ENCODE results near the gene EMSY.
"Not testable (repeated sequence)": the region's sequence is repeated elsewhere in the genome, so short reads cannot be mapped to it uniquely, and the experiment has no call there.

The EMSY gene, protein sequence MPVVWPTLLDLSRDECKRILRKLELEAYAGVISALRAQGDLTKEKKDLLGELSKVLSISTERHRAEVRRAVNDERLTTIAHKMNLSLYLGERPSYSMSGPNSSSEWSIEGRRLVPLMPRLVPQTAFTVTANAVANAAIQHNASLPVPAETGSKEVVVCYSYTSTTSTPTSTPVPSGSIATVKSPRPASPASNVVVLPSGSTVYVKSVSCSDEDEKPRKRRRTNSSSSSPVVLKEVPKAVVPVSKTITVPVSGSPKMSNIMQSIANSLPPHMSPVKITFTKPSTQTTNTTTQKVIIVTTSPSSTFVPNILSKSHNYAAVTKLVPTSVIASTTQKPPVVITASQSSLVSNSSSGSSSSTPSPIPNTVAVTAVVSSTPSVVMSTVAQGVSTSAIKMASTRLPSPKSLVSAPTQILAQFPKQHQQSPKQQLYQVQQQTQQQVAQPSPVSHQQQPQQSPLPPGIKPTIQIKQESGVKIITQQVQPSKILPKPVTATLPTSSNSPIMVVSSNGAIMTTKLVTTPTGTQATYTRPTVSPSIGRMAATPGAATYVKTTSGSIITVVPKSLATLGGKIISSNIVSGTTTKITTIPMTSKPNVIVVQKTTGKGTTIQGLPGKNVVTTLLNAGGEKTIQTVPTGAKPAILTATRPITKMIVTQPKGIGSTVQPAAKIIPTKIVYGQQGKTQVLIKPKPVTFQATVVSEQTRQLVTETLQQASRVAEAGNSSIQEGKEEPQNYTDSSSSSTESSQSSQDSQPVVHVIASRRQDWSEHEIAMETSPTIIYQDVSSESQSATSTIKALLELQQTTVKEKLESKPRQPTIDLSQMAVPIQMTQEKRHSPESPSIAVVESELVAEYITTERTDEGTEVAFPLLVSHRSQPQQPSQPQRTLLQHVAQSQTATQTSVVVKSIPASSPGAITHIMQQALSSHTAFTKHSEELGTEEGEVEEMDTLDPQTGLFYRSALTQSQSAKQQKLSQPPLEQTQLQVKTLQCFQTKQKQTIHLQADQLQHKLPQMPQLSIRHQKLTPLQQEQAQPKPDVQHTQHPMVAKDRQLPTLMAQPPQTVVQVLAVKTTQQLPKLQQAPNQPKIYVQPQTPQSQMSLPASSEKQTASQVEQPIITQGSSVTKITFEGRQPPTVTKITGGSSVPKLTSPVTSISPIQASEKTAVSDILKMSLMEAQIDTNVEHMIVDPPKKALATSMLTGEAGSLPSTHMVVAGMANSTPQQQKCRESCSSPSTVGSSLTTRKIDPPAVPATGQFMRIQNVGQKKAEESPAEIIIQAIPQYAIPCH (N-terminal part only)

DNA sequence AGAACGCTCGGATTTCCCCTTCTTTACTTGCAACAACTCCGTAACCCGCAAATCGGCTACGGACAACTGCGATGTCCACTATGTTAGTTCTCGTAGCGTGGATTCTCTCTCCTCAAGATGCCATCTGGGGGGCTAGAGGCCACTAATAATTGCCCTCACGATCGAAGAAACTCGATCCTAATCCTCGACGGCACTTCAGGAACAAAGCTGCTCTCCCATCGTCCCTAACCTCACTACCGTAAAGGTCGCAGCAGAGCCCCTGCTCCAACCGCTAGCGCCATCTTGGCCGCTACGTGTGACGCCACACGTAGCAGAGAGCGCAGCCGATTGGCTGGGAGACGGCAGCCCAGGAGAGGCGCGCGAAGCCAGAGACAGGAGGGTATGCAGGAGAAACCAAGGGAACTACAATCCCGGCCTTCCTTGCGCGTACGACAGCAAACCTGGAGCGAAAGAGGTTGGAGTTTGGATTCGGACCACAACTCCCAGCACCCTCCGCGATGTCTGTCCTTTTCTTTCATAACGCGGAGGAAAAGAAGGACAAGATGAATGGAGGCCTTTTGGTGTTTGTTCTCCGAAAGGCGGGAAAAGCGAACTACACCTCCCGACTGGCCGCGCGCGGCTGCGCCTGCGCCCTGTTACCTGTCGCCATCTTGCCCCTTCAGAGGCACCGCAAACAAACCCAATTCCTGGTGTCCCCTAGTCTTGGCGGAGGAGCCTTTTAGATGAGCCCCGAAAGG is at the start of gene EMSY:
TSS of gene EMSY (plus strand) at position 635 of the 737 bp plus-strand sequence. CDS start 1,921 bp downstream, outside the sequence.
- peak; percentile 99 for DNase-seq

DNA sequence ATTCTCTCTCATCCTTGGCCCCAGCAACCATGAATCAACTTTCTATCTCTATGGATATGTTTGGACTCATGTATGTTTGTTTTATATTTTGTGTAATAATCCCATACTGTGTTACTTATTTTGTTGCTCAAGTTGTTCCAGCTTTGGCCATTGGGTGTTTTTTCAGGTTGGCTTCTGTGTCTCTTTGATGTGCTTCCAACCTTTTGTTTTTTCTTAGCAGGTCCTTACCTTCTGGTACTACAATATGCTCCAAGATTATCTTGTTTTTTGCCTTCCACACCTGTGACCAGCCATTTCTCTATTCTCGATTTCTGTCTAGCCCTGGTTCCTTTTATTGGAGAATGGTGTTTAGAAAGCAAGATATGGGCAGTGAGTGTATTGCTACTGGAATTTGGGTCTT is 49.5 kb upstream of the EMSY start:
- no peak for DNase-seq

DNA sequence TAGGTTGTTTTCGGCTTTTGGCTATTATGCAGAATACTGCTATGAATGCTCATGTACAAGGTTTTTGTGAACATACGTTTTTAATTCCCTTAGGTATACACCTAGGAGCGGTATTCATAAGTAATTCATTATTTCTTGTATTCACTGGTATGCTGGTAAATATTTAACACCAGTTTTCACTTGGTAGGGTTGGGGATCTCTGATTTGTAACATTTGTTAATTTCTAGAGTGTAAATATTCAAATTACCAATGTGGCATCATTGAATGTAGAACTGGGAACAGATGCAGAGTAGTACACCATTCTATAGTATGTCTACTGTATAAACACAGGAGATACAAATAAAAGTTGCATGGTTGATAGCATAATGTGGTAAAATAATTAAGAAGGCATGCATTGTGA is 47.4 kb upstream of the EMSY start:
- DNase-seq, result no peak

DNA sequence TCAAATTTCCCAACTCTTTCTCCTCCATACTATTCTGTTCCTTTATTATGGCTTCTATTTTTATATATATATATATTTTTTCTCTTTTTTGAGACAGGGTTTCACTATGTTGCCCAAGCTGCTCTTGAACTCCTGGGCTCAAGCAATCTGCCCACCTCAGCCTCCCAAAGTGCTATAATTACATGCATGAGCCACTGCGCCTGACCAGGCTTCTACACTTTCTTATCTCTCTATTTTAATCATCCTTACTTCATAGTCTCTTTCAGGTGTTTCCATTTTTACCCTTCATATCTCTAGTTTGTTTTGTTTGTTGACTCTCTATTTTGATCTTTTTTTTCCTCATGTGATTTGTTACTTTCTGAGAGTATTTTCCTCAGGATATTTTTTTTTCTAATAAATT is 43.9 kb upstream of the EMSY start:
- DNase-seq, result no peak

DNA sequence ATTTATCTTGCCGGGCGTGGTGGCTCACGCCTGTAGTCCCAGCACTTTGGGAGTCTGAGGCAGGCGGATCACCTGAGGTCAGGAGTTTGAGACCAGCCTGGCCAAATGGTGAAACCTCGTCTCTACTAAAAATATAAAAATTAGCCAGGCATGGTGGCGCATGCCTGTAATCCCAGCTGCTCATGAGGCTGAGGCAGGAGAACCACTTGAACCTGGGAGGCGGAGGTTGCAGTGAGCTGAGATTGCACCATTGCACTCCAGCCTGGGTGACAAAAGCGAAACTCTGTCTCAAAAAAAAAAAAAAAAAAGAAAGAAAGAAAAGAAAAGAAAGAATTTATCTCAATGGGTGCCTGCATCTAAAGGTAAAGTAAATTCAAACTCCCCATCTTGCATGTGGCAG is 43.3 kb upstream of the EMSY start:
- DNase-seq, result not testable (repeated sequence)

DNA sequence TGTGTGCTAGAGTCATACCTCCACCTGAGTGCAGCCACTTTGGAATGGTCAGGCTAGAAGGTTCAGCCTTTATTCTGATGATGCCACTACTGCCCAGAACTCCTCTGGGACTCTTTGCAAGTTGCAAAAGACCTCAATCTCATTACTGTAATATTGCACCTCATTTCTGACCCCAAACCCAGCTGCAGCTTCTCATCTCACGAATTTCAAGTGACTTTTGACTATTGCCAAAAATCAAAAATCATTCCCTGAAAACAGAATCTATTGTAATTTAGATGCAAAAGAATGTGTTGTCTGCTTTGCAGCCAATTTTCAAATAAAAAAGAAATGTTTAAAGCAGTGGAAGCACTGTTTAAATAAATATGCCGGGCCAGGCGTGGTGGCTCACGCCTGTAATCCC is 38.5 kb upstream of the EMSY start:
- no peak for DNase-seq

DNA sequence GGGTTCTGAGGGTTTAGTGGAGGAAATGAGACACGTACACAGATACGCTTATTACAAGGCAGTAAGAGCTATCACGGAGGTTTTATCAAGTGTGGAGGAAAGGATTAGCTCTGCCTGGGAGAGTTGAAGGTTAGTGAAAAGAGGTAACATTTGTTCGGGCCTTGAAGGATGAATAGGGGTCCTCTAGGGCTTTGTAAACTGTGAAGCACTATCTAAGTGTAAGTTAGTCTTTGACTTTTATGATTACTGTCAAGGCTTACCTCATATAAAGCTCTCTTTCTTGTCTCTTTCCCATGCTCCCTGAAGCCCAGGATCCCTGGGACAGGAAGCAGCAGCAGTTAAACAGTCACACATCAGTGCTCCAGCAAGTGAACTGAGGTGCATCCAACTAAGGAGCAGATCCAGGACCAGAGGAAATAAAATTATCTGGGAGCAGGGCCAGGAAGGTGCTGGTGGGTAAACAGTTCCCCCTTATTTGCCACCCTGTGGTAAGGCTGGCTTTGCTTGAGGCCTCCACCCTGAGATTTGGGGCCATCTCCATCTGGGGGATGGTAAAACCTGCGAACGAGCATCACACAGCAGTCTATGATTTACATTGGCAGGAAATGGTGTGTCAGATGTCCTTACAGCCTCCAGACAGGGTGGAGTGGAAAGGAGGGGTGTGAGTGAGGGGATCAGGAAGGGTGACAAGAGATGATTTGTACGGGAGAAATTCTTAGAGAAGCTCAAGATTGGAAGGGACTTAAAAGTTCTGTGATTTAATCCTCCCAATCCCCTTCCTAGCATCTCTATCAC is 36.5 kb upstream of the EMSY start:
- peak; percentile 61 for DNase-seq

DNA sequence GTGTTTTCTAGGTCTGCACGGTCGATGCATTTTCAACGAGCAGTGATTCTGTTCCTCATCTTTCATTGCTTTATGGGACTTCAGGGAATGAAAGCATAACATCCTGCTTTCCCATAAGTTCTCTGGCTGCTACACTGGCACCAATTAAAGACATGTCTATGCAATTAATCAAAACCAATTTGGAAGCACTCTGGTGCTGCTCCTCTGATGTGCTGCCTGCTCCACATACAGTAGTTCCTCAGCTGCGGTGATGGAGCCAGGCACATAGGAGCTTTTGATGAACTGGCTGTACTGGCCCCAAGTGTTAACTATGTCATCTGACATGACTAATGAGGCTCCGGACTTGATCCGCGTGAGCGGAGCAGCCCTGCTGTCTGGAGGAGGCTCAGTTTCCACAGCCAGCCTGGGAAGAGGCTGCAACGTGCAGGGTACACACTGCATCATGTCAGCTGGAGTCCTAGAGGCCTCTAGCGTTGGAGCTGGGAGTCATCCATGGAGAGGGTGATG is 33.9 kb upstream of the EMSY start:
- DNase-seq, result no peak

DNA sequence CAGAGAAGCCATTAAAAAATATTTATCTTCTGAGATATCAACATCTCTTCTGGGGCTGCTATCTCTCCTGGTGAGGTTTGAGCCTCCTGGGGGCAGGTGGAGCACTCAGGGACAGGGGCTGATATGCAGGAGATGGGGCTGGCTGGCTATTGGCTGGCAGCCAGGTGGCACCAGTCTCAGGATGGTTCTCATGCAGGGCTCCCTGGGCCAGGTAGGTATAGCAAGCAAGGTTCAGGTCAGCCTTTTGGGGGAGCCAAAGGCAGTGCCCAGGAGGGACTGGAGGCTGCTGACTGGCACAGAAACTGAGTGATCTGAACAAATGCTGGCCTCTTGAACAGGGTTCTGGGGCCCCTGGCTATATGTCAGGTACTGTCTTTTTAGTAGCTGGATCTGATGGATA is 29.7 kb upstream of the EMSY start:
- no peak for DNase-seq

DNA sequence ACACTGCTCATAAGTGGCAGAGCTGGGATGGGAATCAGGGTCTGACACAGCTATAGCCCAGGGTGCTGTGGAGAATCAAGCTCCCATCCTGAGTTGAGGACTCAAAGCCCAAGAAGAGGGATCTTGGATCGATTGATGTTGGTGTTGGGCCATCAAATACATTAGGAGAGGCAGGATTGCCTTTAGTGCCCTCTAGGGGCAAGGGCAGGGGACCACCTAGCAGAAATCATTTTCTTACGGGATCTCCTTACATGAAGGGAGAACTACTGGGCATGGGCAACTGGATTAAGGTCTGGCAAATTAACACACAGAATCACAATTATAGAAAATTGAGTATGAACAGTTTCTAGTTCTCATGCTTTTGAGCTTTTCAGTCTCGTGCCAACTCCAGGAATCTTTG is 24.9 kb upstream of the EMSY start:
- no peak for DNase-seq

DNA sequence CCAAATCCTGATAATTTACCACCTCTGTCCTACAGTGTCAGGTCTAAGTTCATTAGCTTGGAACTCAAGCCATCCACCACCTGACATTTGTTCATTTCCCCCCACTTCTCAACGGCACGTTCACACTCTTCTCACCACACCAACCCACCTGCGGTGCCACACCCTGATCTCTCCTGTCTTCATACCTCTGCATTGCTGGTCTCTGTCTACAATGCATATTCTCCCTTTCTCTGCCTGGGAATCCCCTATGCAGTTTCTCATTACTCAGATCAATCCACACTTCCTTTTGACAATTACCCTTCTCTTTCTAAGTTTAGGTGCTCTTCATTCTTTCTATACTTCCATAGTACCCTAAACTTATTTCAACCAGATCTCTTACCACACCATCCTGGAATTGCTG is 20.4 kb upstream of the EMSY start:
- DNase-seq, result no peak

DNA sequence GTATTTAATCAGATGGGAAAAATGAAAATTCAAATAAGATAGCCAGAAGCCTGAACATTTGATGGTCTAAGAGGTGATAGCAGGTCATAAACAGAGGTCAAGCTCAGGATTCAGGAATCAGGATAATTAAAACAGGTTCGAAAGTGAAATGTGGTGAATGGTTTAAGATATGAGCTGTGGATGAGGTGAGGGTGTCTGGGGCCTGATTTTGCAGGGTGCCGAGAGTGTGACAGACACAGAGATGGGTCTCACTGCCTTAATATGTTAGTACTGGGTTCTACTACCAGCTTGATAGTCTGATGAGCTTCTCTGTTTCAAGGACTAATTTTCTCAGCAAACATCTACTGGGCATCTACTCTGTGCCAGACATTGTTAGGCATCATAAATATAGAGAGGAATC is 19.9 kb upstream of the EMSY start:
- no peak for DNase-seq

DNA sequence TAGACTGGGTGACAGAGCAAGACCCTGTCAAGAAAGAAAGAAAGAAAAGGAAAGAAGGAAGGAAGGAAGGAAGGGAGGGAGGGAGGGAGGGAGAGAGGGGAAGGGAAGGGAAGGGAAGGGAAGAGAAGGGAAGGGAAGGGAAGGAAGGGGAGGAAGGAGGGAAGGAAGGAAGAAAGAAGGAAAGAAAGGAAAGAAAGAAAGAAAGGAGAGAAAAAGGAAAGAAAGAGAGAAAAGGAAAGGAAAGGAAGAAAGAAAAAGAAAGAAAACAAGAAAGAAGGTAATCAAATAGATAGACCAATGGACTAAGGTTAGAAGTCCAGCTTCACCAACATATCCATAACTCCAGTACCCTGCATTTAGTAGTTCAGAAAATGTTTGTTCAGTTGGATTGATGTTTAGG is 18.2 kb upstream of the EMSY start:
- no peak for DNase-seq

DNA sequence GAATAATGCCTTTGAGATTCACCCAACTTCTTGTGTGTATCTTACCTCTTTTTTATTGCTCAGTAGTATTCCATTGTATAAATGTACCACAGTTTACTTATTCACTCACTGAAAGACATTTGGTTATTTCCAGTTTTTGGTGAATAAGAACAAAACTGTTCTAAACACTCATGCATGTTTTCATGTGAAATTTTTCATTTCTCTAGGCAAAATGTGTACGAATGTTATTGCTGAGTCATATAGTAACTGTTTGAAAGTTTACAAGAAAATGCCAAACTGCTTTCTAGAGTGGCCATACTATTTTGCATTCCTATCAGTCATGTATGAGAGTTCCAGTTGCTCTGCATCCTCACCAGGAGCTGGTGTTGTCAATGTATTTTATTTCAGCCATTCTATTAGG is 8.8 kb upstream of the EMSY start:
- DNase-seq, result no peak

DNA sequence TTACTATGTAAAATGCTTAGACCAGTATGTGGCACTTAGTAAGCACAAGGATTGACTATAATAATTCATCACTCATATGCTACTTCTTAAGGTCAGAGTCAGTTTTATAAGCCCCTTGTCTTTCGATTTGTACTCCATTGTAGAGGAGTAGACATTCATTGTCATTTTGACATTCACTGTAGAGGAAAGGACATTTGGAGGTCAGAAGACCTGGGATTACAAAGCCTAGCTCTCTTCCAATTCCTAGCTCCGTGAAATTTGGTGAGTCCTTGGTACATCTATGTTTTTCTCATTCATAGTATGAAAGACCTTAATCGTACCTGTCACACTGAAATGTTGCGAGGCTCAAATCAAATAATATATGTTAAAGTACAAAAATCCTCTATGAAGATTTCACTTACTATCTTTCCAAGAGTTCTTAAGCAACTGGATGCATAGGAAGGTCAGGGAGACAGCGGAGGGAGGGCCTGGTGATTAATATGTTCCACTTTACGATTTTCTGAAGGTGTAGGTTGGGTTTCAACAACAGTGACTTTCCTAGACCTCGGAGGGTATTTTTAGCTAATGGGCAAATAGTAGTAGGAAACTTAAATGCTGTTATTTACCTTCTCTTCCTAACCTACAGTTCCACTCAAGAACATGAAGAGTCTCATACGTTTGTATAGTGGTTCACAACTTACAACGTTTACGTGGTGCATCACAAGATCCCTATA is 1.4 kb upstream of the EMSY start:
- DNase-seq, result no peak

DNA sequence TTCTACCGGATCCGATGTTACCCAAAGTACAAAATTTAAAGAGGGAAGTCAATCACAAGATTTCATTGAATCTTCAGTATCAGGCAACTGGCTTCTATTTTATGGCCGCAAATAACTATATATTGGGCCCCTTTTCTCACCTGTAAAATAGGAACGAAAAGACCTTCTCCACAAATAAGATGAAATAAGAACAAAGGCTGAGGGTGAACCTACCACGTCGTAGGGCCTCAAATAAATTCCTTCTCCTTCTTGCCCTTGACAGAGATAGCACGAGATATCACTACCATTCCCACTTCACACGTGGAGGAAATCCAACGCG is 794 bp upstream of the EMSY start:
- DNase-seq, result no peak

DNA sequence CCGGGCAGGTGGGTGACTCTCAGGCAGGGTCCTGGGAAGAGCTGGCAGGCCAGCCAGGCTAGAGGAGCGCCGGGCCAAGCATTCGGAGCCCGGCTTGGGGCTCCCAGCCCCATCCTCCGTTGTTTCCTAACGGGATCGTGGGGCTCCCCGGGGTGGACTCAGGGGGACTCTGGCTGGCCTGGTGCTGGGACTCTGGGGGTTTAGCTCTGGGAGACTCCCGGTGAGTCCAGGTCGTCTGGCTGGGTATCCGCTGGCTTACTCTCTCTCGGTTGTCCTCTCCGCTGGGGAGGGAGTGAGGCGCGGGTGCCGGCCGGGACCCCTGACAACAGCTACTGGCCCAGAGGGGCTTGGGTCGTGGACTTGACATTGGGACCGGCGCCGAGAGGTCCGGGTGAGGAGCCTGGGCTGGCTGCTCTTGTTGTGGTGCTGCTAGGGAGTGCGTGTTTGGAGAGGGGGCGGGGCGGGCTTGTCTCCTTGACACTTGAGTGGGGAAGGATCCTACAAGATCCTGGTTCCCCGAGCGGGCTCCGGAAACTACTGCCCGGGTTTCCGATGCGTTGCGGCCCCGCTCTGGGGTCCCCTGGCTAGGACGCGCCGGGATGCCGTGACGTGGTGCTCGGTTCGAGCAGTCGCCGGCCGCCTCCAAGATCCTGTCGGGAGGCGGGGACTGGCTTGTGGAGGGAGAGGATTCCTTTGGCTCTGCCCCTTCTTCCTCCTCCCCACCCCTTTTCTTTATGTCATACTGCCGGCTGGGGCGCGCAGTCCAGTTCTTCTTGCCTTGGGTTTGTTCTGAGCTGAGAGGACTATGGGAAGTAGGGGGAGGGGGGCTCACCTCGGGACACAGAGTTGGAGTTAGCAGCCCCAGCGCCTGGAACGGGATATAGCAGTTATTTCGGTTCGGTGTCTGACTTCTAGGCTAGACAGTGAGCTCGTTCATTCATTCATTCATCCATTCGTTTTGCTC is 585 bp downstream of the EMSY start:
- DNase-seq, result peak; percentile 99

DNA sequence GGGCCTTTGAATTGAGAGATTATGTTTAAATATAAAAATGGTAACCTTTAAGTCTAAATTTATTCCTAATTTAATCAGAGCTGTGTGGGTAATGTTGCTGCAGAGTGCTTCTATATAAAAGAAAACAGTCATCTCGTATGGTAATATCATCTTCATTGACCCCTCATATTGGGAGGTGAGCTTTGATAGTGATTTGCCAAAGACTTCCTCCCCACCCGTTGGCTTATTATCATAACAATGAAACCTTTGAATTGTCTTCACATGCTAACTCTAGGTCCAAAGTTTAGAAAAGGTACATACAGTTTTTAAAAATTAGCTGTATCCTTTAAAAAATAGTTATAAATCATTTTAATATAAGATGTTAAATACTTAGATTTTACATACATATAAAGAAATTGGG is 3.7 kb downstream of the EMSY start:
- no peak for DNase-seq

DNA sequence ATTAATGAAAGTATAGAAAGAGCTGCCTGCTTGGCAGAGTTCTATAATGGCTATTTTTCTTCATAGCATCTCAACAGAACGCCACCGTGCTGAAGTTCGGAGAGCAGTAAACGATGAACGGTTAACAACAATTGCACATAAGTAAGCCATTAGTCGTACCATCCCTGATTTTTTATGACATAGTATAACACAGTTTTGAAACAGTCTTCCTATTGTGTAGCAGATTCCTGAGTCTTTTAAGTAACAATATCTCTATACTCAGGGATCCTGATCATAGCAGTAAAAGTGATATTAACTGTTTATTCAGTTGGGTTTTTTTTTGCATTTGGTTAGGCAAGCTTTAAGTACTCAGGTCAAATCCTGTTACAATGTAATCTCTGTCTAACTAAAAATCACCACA is 8.4 kb downstream of the EMSY start:
- no peak for DNase-seq

DNA sequence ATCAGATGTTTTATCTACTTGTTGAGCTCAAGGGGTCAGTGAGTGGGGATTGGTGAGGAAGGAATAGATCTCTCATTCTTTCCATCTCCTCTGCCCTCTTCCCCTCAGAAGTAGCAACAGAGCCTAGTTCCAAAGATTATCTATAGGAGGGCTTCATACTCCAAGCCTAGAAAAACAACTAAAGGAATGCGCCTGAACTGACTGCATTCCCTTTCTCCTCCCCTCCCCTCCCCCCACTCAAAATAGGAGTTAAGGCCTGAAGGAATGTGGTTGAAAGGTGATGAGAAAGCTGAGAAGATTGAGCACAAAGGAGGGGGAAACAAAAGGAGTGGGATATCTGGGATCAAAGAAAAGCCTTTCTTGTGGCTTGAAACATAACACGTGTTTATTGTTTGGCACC is 10.5 kb downstream of the EMSY start:
- DNase-seq, result peak; percentile 92

Measured in islet precursor cell (in vitro differentiated cells).